GM19328 (cell line): ENCODE results near the gene PLA2G2F.

Experiments used
- ATAC-seq: cut with Tn5 transposase; IDR thresholded peaks from one replicate; pipeline ENCODE4 v1.9.1; 2021; ENCODE audit warnings: mild to moderate bottlenecking, moderate library complexity; ENCODE audit not compliant: unreplicated experiment

PLA2G2F gene

DNA sequence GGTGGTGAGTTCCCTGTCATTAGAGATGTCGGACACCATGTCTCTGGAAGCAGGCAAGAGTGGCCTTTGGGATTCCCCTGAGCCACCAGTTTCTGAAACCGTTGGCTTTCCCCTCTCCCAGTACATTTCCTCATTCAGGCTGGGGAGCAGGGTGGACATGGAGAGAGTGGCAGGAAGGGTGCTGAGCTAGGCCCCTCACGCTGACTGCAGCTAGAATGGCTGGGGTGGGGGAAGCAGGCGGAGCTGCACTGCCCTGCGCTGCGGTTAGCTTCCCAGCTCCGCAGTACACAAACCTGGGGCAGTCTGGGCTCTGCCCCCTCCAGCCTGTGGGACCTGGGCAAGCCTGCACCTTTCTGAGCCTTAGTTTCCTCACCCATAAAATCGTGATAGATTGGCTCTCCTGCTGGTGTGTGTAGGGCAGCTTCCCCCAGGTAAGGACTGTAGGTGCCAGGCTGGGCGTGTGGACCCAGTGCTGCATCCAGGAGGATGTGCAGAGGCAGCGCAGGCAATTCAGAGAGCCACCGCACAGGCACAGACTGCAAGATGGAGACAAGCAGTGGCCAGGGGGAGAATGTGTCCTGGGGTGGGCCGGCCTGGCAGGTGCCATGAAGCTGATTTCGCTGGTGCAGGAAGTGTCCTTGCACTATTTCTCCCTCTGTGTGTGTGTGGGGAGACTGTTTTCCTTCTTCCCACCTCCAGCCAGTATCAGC is 3.0 kb downstream of the PLA2G2F start:
- no peak for ATAC-seq

DNA sequence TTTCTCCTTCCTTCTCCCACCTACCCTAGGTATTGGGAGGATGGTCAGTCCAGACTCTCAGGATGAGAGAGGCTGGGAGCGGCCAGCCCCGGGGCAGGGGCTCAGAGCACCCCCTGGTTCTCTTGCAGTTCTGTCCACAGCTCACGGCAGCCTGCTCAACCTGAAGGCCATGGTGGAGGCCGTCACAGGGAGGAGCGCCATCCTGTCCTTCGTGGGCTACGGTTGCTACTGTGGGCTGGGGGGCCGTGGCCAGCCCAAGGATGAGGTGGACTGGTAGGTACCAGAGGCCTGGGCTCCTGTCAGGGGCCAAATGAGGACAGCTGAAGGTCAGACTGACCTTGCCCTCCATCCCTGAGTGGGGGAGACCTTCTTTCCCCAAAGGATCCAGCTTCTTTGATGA is 4.2 kb downstream of the PLA2G2F start:
- ATAC-seq, result no peak

DNA sequence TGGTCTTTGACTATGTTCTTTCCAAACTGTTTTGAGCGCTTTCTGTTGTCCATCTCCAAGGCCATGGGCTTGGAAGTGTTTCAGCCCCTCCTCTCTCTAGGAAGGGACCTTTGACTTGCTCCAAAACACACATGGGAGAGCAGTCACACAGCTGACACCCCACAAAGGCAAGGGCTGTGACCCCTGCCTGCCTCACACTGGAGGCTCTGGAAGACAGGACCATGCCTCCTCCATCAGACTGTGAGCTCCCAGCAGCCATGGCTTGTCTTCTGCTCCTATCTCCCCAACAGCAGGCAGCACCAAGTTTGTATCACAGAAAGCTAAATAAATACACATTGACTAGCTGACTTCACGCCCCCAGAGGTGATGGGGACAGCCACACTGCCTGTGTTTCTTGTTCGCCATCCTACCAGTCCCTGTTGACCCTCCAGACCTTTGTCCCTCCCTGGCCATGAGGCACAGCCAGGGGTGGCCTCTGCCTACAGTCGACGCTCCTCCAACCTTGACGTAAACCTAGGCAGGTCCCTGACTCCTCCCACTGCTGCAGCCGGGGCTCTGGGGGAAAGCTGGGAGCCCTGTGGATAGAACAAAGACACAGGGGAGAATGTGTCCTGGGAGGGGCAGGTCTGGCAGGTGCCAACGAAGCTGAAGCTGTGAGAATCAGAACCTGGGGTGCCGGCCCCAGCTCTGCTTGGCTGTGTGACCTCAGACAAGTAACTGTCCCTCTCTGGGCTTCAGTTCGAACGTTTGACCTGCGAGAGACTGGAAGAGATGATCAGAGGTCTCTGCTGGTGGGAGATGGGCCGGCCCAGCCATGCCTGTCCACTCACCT is 4.8 kb downstream of the PLA2G2F start:
- ATAC-seq, result no peak

DNA sequence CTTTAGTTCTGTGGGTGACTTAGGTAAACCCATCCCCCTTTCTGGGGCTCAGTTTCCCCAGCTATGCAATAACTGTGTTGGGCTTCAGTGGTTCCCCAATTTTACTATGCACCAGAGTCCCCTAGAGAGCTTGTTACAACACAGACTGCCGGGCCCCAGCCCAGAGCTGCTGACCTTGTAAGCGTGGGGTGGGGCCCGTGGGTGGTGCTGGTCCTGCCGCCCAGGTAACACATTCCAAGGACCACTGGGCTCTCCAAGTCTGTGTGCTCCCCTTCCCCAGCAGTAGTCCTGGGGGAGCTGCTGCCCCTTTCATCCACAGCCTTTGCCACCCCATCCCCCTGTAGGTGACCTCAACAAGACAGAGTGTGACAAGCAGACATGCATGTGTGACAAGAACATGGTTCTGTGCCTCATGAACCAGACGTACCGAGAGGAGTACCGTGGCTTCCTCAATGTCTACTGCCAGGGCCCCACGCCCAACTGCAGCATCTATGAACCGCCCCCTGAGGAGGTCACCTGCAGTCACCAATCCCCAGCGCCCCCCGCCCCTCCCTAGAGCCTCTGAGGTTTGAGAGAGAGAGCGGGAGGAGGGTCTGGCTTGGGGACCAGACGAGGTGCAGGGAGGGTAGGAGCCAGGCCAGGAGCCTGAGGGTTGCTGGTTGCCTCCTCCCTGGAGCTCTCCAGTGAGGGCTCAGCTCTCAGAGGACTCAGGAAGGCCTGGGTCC is 8.9 kb downstream of the PLA2G2F start:
- no peak for ATAC-seq

DNA sequence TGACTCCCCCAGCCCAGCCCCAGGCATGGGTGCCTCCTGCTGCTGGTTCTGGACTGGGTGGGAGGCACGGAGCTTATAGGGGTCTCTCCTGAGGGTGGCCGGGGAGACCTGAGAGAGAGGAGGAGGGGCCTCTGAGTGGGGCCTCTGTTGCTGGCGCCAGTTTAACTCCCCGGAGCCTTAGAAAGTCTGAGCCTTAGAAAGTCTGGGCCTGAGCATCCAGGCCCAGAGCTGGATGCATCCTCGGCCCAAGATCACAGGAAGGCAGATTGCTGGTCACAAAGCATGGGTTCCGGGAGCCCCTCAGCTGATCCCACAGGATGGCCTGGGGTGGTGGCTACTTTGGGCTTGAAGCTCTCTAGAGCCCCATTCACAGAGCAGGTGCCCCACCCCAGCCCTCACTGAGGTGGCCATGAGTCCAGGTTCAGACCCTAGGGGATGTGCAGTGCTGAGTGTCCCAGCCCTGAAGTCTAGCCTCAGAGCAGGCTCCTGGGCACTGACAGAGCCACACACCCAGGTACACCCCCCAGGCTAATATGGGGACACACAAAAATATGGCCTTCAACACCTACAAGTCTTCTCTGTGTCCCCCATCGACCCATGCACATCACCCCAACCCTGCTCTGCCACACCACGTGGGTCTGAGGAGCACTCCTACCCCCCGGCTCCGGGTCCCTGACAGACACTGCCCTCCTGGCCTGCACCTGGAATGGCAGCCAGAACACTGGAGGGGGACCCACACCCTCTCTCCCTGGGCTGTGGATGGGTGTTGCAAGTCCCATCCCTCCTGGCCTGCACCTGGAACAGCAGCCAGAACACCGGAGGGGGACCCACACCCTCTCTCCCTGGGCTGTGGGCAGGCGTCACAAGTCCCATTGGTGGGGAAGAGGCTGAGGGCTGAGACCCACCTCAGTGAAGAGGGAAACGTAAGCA is 9.7 kb downstream of the PLA2G2F start:
- ATAC-seq, result no peak

DNA sequence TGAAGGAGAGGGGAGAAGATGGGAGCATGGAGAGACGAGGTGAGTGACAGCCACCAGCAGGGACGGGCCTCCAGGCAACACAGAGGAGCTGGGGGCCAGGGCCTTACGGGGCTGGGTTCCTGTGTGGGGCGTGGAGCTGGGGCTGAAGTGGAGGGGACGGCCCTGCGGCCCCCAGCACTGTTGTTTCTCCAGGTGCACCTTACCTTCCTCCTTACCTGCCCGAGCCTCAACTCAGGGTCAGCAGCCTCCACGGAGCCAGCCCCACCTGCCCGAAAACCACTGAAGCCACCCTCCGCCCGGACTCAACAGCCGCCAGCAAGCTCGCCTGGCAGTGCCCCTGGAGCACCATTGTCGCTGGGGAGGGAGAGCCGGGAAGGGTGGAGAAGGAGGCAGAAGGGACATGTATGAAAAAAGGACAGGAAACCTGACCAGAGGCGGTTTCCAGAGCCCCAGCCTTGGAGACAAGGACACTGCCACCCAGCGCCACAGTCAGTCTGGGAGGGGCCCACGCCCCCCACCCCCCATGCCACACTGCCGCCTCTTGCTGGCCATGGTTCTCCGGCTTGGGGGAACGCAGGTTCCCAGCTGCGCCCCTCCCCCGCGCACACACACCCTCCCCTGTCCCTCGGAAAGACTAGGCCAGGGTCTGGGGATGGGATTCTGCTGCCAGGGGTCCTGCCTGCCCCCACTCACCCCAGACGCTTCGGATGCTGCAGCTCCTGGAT is 10.6 kb downstream of the PLA2G2F start:
- ATAC-seq, result no peak

DNA sequence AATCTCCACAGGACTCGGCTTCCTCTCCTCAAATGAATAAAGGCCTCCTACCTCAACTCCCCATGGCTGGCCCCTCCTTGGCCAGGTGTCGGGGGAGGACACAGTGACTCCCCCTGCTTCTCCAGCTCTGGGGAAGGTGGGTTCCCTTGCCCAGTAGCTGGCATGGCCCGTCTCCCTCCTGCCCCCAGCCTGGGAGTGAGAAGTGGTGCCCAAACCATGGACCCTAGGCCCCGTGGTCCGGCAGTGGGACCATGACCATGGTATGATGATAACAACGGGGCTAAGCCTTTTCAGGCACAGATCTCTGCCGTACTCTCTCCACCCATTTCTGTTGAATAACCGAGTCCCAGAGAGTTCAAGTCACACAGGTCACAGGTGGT is 11.2 kb downstream of the PLA2G2F start:
- ATAC-seq, result no peak

DNA sequence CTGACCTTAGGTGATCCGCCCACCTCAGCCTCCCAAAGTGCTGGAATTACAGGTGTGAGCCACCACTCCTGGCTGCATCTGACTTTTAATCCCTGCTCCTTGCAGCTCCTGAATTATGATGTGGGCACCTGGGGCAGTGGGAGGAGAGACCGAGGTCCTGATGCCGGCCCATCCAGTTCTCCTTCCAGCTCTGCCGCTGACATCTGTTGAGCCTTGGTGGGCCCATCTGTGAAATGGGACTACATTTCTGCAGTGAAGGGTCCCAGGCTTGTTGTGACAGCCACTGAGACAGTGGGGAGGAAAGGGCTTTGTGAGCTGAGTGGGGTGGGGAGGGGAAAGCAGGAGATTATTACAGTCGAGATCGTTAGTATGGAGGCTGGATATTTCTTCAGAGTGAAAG is 11.8 kb downstream of the PLA2G2F start:
- ATAC-seq, result no peak

DNA sequence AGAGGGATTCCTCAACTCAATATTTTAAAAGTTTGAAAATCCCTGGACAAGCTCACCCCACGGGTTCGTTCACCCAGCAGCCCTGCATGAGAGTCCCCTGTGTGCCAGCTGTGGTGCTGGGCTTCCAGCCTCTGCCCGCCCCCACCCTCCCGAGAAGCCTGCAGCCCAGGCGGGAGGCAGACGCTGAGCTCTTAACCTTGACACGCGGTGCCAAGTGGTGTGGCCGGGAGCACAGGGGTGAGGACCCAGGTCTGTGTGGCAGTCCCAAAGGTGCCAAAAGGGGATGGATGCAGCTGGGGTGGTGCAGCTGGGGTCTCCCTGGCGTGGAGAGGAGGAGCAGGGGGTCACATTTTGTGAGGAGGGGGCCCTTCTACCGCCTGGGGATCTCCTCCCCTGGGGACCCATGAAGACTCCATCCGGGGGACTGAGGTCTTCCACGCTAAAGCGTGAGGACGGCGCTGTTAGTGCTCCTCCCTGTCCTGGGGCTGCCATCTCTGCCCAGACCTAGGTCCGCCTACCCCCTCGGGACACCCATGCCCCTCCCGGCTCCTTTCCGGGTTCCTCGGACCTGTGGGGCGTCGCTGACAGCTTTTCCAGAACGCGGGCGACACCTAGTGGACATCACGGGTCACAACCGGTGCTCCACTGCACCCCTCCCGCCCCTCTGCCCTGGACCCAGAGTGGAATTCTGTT is 12.9 kb downstream of the PLA2G2F start:
- ATAC-seq, result no peak

DNA sequence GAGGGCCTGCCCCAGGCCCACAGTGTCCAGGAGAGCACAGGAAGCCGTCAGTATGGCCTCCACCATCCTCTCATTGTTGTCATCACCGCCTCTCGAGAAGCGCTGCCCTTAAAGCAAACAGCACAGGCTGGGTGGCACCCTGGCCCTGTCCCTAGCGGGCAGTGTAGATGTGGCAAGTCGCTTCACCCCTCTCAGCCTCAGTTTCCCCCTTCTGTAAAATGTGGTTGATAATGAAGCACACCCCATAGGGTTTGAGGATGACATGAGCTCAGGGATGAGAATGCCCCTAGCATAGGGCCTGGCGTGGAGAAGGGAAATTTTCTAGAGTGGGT is 13.4 kb downstream of the PLA2G2F start:
- ATAC-seq, result no peak

DNA sequence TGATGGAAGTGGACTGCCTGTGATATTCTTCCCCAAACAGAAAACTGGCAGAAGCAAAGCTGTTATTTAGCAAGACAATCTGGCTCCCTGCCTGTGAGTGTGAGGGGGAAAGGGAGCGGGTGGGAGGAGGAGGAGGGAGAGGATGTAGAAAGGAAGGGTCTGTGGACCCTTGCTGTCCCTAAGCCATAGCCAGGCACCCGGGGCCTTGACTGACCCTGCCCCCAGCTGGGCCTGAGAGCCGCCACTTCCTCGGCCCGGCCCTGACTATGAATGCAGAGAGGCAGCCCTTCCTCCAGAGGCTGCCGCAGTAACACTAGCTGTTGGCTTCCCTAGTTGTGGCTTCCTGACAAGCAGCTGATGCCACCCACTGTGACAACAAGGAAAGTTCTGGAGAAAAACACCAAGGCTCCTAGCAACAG is 13.9 kb downstream of the PLA2G2F start:
- ATAC-seq, result no peak

DNA sequence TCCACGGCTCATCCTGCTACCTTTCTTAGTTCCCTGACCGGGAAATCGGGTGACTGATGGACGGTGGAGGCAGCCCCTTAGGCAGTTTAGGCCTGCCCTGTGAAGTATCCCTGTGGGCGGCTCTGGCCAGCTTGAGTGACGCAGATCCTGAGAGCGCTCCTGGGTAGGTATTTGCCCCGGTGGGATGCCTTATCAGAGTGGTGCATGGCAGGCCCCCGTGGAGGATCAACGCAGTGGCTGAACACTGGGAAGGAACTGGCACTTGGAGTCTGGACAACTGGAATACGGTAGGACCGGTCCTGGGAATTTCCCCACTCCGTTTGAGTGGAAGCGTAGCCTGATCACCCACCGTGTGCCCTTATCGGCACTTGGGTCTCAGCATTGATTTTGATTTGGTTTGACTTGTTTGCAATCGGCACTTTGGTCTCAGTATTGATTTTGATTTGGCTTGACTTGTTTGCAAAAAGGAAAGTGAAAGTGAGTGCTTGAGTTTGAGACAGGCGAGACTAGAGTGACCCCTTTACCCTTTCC is 15.2 kb downstream of the PLA2G2F start:
- ATAC-seq, result no peak

DNA sequence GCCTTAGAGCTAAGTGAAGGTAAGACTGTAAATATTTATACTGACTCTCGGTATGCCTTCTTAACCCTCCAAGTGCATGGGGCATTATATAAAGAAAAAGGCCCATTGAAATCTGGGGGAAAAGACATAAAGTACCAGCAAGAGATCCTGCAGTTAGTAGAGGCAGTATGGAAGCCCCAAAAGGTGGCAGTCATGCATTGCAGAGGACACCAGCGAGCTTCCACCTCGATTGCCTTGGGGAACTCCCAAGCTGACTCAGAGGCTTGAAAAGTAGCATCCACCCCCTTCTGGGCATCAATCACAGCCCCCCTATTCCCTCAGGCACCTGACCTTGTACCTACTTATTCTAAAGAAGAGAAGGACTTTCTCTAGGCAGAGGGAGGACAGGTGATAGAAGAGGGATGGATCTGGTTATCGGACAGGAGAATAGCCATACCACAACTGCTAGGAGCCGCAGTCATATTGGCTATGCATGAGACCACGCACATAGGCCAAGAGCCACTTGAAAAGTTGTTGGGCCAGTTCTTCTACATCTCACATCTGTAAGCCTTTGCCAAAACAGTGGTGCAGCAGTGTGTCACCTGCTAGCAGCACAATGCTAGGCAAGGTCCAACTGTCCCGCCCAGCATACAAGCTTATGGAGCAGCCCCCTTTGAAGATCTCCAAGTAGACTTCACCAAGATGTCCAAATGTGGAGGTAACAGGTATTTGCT is 19.4 kb downstream of the PLA2G2F start:
- no peak for ATAC-seq

DNA sequence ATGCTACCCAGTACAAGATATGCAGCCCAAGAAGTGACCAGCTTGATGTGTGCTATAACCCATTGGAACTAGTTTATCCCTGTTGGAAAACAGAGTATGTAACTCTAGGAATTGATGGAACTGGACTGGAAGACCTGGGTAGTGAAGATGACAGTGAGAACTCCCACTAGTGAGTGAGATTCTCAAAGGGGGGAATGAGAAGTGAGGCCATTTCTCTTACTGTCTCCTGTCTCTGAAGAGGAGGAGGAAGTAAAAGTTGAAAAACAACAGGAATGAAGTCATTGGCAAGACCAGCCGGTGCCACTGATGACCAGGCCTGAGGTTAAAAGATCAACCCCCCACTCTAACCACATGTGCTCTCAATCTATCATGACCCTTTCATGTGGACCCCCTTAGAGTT is 20.9 kb downstream of the PLA2G2F start:
- no peak for ATAC-seq

DNA sequence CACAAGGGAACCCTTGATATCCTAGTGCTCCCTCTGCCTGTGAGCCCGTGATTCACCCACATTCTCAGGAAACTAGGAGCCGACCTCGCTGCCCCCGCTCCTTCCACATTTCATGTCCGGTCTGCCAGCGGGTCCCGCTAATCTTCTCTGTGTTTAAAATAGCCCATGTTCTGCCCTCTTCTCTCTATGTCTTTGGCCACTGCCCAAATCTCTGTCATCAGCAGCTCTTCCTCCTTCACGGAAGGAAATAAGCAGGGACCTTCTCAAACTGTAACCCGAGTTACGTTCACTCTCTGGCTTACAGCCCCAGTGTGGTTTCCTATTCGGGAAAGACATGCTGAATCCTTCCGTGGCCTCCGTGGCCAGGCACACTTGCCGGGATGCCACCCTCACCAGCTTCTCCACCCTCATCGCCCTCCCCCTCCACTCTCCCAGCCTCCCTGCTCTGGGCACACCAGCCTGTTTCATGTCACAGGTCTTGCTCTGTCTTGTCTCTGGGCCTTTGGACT is 25.6 kb downstream of the PLA2G2F start:
- ATAC-seq, result no peak

DNA sequence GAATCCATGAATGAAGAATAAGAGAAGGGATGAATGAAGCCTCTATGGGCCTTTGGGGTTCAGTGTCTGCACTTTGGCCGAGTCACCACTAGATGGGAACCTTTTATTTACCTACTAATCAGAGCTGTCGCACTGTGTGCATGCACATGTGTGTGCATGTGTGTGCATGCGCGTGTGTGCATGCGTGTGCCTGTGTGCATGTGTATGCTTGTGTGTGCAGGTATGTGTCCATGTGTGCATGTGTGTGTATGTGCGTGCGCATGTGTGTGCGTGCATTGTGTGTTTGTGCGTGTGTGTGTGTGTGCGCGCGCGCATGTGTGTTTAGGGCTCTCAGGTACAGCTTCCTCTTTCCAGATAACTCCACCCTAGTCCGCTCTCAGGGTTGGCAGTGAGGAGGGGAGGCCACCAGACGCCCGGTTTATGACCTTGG is 26.4 kb downstream of the PLA2G2F start:
- ATAC-seq, result no peak

DNA sequence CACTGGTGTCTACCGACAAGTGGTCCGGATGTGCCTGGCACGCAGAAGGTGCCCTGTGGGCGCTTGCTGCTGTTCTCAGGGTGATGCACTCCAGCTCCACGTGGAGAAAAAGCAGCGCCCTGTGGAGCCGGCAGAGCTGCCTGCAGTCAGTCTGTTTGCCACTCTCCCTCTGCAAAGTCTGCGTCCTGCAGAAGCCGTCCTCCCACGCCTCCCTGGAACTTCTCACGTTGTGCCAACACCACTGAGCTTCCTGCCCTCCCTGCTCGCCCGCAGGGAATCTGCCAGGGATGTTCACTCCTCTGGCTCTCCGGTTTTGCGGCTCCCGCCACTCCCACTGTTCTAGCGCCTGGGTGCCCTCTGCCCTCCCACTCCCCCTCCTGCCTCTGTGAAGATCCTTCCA is 26.9 kb downstream of the PLA2G2F start:
- ATAC-seq, result no peak

DNA sequence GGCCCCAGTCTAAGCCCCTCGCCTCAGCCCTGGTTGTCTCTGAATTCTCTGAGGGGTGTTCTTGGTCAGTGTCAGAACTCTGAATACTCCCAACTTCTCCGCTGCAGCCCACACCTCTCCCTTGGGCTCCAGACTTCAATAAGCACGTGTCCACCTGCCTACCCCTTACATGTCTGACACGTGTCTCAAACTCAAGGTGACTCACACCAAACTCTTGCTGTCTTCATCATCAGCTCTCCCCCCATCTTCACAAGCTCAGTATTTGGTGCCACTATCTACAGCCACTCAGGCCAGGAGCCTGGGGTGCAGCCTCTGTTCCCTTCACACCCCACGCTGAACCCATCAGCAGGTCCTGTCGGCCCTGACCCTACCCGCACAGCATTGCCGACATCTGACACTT is 28.0 kb downstream of the PLA2G2F start:
- ATAC-seq, result no peak
